ENCODE results near the gene NDUFS2. TPM values are rescaled to one million over a fixed set of nuclear protein-coding genes. Genes with fewer than 3 reads are reported as not detected.

The NDUFS2 gene
- total RNA-seq, 1 experiment from 2014 or later = 175 TPM

GRCh38 chr1:161192476-161193465, 9.4 kb upstream of the NDUFS2 start:
- peak; percentile 76 for DNase-seq (ENCODE audit: extremely low read depth, low read depth)

GRCh38 chr1:161193561-161194235, 8.5 kb upstream of the NDUFS2 start:
- no peak for DNase-seq (ENCODE audit: extremely low read depth, low read depth)

- DNase-seq (ENCODE audit: extremely low read depth, low read depth) = no peak
Measured at GRCh38 chr1:161195171-161195570, 7.0 kb upstream of the NDUFS2 start.

- DNase-seq (ENCODE audit: extremely low read depth, low read depth) = no peak
Measured at GRCh38 chr1:161196111-161196510, 6.1 kb upstream of the NDUFS2 start.

GRCh38 chr1:161196521-161197451, 5.4 kb upstream of the NDUFS2 start:
- DNase-seq (ENCODE audit: extremely low read depth, low read depth) = no peak

- DNase-seq (ENCODE audit: extremely low read depth, low read depth) = no peak
Measured at GRCh38 chr1:161197560-161198193, 4.5 kb upstream of the NDUFS2 start.

- no peak for DNase-seq (ENCODE audit: extremely low read depth, low read depth)
Measured at GRCh38 chr1:161198194-161198896, 3.8 kb upstream of the NDUFS2 start.

- DNase-seq (ENCODE audit: extremely low read depth, low read depth) = no peak
Measured at GRCh38 chr1:161198897-161199431, 3.2 kb upstream of the NDUFS2 start, which contains the start of gene ADAMTS4. Gene ADAMTS4, minus strand, starts transcription at chr1:161199054. Its CDS starts 427 bp downstream, at chr1:161198627.

- DNase-seq (ENCODE audit: extremely low read depth, low read depth) = no peak
Measured at GRCh38 chr1:161199506-161200139, 2.5 kb upstream of the NDUFS2 start.

- no peak for DNase-seq (ENCODE audit: extremely low read depth, low read depth)
Measured at GRCh38 chr1:161200421-161200991, 1.7 kb upstream of the NDUFS2 start.

GRCh38 chr1:161200992-161201835, 953 bp upstream of the NDUFS2 start:
- DNase-seq (ENCODE audit: extremely low read depth, low read depth) = no peak

- DNase-seq (ENCODE audit: extremely low read depth, low read depth) = no peak
Measured at GRCh38 chr1:161206411-161207140, 4.4 kb downstream of the NDUFS2 start.

GRCh38 chr1:161207173-161207572, 5.0 kb downstream of the NDUFS2 start:
- DNase-seq (ENCODE audit: extremely low read depth, low read depth) = no peak

- DNase-seq (ENCODE audit: extremely low read depth, low read depth) = peak; percentile 74
Measured at GRCh38 chr1:161209790-161210409, 7.7 kb downstream of the NDUFS2 start.

- DNase-seq (ENCODE audit: extremely low read depth, low read depth) = no peak
Measured at GRCh38 chr1:161214369-161214768, 12.2 kb downstream of the NDUFS2 start.

- no peak for DNase-seq (ENCODE audit: extremely low read depth, low read depth)
Measured at GRCh38 chr1:161215076-161215475, 12.9 kb downstream of the NDUFS2 start, which contains the start of gene FCER1G. Gene FCER1G, plus strand, starts transcription at chr1:161215295. Its CDS starts 27 bp downstream, at chr1:161215322.
